ENCODE results near the gene TLL1. TPM values are rescaled to one million over a fixed set of nuclear protein-coding genes. Genes with fewer than 3 reads are reported as not detected.

Gene TLL1
- total and polyA plus RNA-seq, 2 experiments from 2014 or later = 0.18 to 2.4 TPM

DNA sequence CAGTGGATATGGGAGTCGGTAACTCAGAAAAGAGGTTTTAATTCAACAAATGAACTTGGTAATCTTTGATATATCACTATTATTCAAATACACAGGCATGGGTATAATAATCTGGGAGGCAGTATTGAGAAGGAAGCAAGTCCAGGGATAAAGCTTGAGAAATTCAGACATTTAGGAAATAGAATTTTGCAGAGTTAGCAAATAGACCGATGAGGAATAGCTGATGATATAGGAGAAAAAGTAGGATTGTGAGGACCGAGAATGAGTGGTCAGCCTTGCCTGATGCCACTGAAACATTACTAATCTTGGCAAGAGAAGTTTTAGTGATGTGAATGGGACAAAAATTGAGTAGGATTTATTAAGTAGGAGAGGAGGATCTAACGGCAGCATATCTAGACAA is 71.9 kb downstream of the TLL1 start:
- Histone ChIP-seq H3K36me3 (ENCODE audit: insufficient read depth) (no peaks in the 10 kb centered on the region), H3K27ac (ENCODE audit: low read depth) (no peak overlapping the region), H3K4me1 (ENCODE audit: insufficient read depth) (no peaks in the 10 kb centered on the region), H2AFZ (no peak overlapping the region), H3F3A (replicated peaks; ENCODE audit: low read depth) (no peaks in the 10 kb centered on the region), H3K79me2 (replicated peaks; ENCODE audit: insufficient read depth) (no peaks in the 10 kb centered on the region), H4K20me1 (replicated peaks; ENCODE audit: insufficient read depth) (no peaks in the 10 kb centered on the region), H3K4me2 (no peak overlapping the region), H3K9me2 (ENCODE audit: insufficient read depth) (no peaks in the 10 kb centered on the region), H3K27me3 (ENCODE audit: insufficient read depth) (no peaks in the 10 kb centered on the region), H3K4me3 (no peak overlapping the region)
- H3K36me3 Mint-ChIP-seq (ENCODE audit: low read depth) = no peaks in the 10 kb centered on the region
- peaks cover 6% of the 10 kb centered on the region; the same call in 2 of the 3 replicates for H3K9me3 Mint-ChIP-seq
- DNase-seq (ENCODE audit: low spot score) (no peak), ATAC-seq (no peak)
- TF ChIP-seq JUNB (IDR thresholded peaks at IDR 0.05; ENCODE audit: unreplicated experiment) = no peak
- TF ChIP-seq EZH2phosphoT487 (IDR thresholded peaks at IDR 0.05; ENCODE audit: unreplicated experiment) = no peak
- no peak for TF ChIP-seq CREB1 (CRISPR knock-in tag; IDR thresholded peaks at IDR 0.05; ENCODE audit: low read depth)
- no peak for TF ChIP-seq NANOG (IDR thresholded peaks at IDR 0.05; ENCODE audit: borderline replicate concordance)
- no peak for TF ChIP-seq ZNF331 (CRISPR knock-in tag; IDR thresholded peaks at IDR 0.05; ENCODE audit: low read depth)
- no peak for TF ChIP-seq STAT1 (IDR thresholded peaks at IDR 0.05; ENCODE audit: unreplicated experiment)
- TF ChIP-seq CTCF (conservative IDR thresholded peaks at IDR 0.05; ENCODE audit: low read depth in 2 of 2) = no peak
- no peak for TF ChIP-seq ZNF462 (CRISPR knock-in tag; IDR thresholded peaks at IDR 0.05)
- TF ChIP-seq POLR2AphosphoS5 (IDR thresholded peaks at IDR 0.05; ENCODE audit: low read depth) = no peak
- no peak for TF ChIP-seq EZH2 (IDR thresholded peaks at IDR 0.05; ENCODE audit: low read depth, unreplicated experiment)
- no peak for TF ChIP-seq ZNF114 (CRISPR knock-in tag; IDR thresholded peaks at IDR 0.05)
- TF ChIP-seq, protein P1, sequence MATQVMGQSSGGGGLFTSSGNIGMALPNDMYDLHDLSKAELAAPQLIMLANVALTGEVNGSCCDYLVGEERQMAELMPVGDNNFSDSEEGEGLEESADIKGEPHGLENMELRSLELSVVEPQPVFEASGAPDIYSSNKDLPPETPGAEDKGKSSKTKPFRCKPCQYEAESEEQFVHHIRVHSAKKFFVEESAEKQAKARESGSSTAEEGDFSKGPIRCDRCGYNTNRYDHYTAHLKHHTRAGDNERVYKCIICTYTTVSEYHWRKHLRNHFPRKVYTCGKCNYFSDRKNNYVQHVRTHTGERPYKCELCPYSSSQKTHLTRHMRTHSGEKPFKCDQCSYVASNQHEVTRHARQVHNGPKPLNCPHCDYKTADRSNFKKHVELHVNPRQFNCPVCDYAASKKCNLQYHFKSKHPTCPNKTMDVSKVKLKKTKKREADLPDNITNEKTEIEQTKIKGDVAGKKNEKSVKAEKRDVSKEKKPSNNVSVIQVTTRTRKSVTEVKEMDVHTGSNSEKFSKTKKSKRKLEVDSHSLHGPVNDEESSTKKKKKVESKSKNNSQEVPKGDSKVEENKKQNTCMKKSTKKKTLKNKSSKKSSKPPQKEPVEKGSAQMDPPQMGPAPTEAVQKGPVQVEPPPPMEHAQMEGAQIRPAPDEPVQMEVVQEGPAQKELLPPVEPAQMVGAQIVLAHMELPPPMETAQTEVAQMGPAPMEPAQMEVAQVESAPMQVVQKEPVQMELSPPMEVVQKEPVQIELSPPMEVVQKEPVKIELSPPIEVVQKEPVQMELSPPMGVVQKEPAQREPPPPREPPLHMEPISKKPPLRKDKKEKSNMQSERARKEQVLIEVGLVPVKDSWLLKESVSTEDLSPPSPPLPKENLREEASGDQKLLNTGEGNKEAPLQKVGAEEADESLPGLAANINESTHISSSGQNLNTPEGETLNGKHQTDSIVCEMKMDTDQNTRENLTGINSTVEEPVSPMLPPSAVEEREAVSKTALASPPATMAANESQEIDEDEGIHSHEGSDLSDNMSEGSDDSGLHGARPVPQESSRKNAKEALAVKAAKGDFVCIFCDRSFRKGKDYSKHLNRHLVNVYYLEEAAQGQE (IDR thresholded peaks at IDR 0.05; ENCODE audit: unreplicated experiment) = no peak
- TF ChIP-seq ETS1 (IDR thresholded peaks at IDR 0.05) = no peak
- no peak overlapping the region for H3K4me3 Mint-ChIP-seq
- no peaks in the 10 kb centered on the region for H3K27me3 Mint-ChIP-seq (ENCODE audit: insufficient read depth, low read depth, poor library complexity)
- no peaks in the 10 kb centered on the region for H3K4me1 Mint-ChIP-seq
- H3K27ac Mint-ChIP-seq = no peak overlapping the region

All from GM23338 (cell line).